GM18951 (cell line): ENCODE measurements around the gene EXOG.

Experiments used
- POLR2A ChIP-seq: IDR thresholded peaks from 4 replicates; pipeline ENCODE4 v1.6.1; 2011; ENCODE audit warnings: mild to moderate bottlenecking; ENCODE audit not compliant: insufficient read length, insufficient read depth; ENCODE audit errors: extremely low read depth
- in situ Hi-C: fragments of 300-500 bp; cut with MboI; formaldehyde crosslinking; loops from one replicate; pipeline ENCODE4 v1.12.0; 2022; ENCODE audit warnings: low sequenced_read_pairs, mixed read lengths, inconsistent platforms; ENCODE audit not compliant: unreplicated experiment

Gene EXOG

GRCh38 chr3:38477839-38478450, 18.2 kb upstream of the EXOG start:
- in situ Hi-C loops, result no loop called here
- no peak for TF ChIP-seq POLR2A

GRCh38 chr3:38478901-38479300, 17.2 kb upstream of the EXOG start:
- no peak for TF ChIP-seq POLR2A
- in situ Hi-C loops, result no loop called here

GRCh38 chr3:38479431-38480092, 16.6 kb upstream of the EXOG start:
- in situ Hi-C loops, result no loop called here
- TF ChIP-seq POLR2A, result no peak

GRCh38 chr3:38480093-38480445, 16.1 kb upstream of the EXOG start:
- TF ChIP-seq POLR2A, result no peak
- in situ Hi-C loops, result no loop called here

GRCh38 chr3:38480930-38481329, 15.2 kb upstream of the EXOG start:
- TF ChIP-seq POLR2A, result no peak
- in situ Hi-C loops, result no loop called here

- no peak for TF ChIP-seq POLR2A
- in situ Hi-C loops, result no loop called here
Observed at GRCh38 chr3:38482951-38483350, 13.2 kb upstream of the EXOG start.

- in situ Hi-C loops, result no loop called here
- no peak for TF ChIP-seq POLR2A
Observed at GRCh38 chr3:38487323-38487722, 8.8 kb upstream of the EXOG start.

- TF ChIP-seq POLR2A, result no peak
- in situ Hi-C loops, result no loop called here
Observed at GRCh38 chr3:38488949-38489348, 7.2 kb upstream of the EXOG start.

- no peak for TF ChIP-seq POLR2A
- in situ Hi-C loops, result no loop called here
Observed at GRCh38 chr3:38489766-38490165, 6.4 kb upstream of the EXOG start.

- in situ Hi-C loops, result no loop called here
- no peak for TF ChIP-seq POLR2A
Observed at GRCh38 chr3:38490281-38491030, 5.7 kb upstream of the EXOG start.

- no peak for TF ChIP-seq POLR2A
- in situ Hi-C loops, result no loop called here
Observed at GRCh38 chr3:38491215-38491614, 4.9 kb upstream of the EXOG start.

- in situ Hi-C loops, result no loop called here
- no peak for TF ChIP-seq POLR2A
Observed at GRCh38 chr3:38493031-38493430, 3.1 kb upstream of the EXOG start.

- no peak for TF ChIP-seq POLR2A
- in situ Hi-C loops, result no loop called here
Observed at GRCh38 chr3:38497031-38497430, 891 bp downstream of the EXOG start.
